Stimulated activated CD4-positive, alpha-beta T cell treated with anti-CD3 and anti-CD28 coated beads, Interleukin-1b, Interleukin-23, amount 100 ng/mL, for 1 hour (primary cell): Measurements from ENCODE around the gene PMM2.

Experiments used
- DNase-seq, 2 donors: peaks; one replicate each; pipeline ENCODE4 v3.0.0-alpha.2; 2020; ENCODE audit warnings: low read depth in 2 of 2

Gene PMM2

GRCh38 chr16:8887952-8888560, 90.4 kb downstream of the PMM2 start:
- no peak for DNase-seq

GRCh38 chr16:8888951-8889892, 91.6 kb downstream of the PMM2 start:
- DNase-seq, result no peak

GRCh38 chr16:8889893-8890548, 92.4 kb downstream of the PMM2 start:
- no peak for DNase-seq

- no peak for DNase-seq
Observed at GRCh38 chr16:8890549-8890921, 92.9 kb downstream of the PMM2 start.

GRCh38 chr16:8892101-8892575, 94.5 kb downstream of the PMM2 start:
- DNase-seq, result no peak

GRCh38 chr16:8893426-8893825, 95.8 kb downstream of the PMM2 start:
- DNase-seq, result no peak

GRCh38 chr16:8893976-8894690, 96.5 kb downstream of the PMM2 start:
- DNase-seq, result no peak

GRCh38 chr16:8894736-8895334, 97.2 kb downstream of the PMM2 start:
- no peak for DNase-seq

GRCh38 chr16:8898660-8899318, 101.2 kb downstream of the PMM2 start:
- no peak for DNase-seq
